WTC11 (cell line): ENCODE measurements around the gene CDX1. TPM values are rescaled to one million over a fixed set of nuclear protein-coding genes. Genes with fewer than 3 reads are reported as not detected.

Source experiments
- ATAC-seq: fragments of 200-7000 bp; cut with Tn5 transposase; 2 replicates; pipeline ENCODE4 v1.10.0; 2021; ENCODE audit warnings: mild to moderate bottlenecking, moderate library complexity
- CTCF ChIA-PET: fragments of 300-600 bp; sonication (Branson Sonifier 250); formaldehyde crosslinking; loops from one replicate; lab custom pipeline; 2021; ENCODE audit warnings: antibody characterized with exemption; lab: Charles Lee
- POLR2A ChIA-PET: fragments of 350-600 bp; sonication (Branson Sonifier 250); formaldehyde crosslinking; loops from one replicate; lab custom pipeline; 2021; ENCODE audit warnings: antibody characterized with exemption; lab: Charles Lee
- DNase-seq: peaks from one replicate; pipeline ENCODE4 v3.0.0; 2021; ENCODE audit warnings: low spot score
- H3K27ac Mint-ChIP-seq: 2 replicates; pipeline ENCODE4 v1.8.0; 2021; ENCODE audit warnings: mixed read lengths
- H3K27me3 Mint-ChIP-seq: 2 replicates; pipeline ENCODE4 v1.8.0; 2021; ENCODE audit warnings: low read depth, mild to moderate bottlenecking, moderate library complexity, mixed read lengths
- H3K36me3 Mint-ChIP-seq: 2 replicates; pipeline ENCODE4 v1.8.0; 2021; ENCODE audit warnings: mixed read lengths
- H3K4me1 Mint-ChIP-seq: 2 replicates; pipeline ENCODE4 v1.8.0; 2022; ENCODE audit warnings: mixed read lengths
- H3K4me3 Mint-ChIP-seq: 2 replicates; pipeline ENCODE4 v1.8.0; 2021; ENCODE audit warnings: mild to moderate bottlenecking, moderate library complexity, mixed read lengths
- H3K9me3 Mint-ChIP-seq: 2 replicates; pipeline ENCODE4 v1.8.0; 2021; ENCODE audit warnings: mixed read lengths
- AR ChIP-seq: fragments of 250-450 bp; sonication (Bioruptor Pico); IDR thresholded peaks from 2 replicates; pipeline ENCODE4 v1.9.0; 2021; ENCODE audit warnings: mild to moderate bottlenecking
- ATF3 ChIP-seq: sonication (generic); formaldehyde crosslinking; conservative IDR thresholded peaks from 2 replicates; pipeline ENCODE4 v1.8.1; 2022; ENCODE audit warnings: mild to moderate bottlenecking, missing genetic modification reagents
- CTCF ChIP-seq: fragments of 200-600 bp; IDR thresholded peaks from 2 replicates; pipeline ENCODE4 v1.8.0; 2022; ENCODE audit warnings: antibody characterized with exemption
- E2F4 ChIP-seq: sonication (generic); formaldehyde crosslinking; IDR thresholded peaks from 2 replicates; pipeline ENCODE4 v1.8.1; 2022; ENCODE audit warnings: low read depth, mild to moderate bottlenecking, moderate library complexity, missing genetic modification reagents, borderline replicate concordance
- ELF4 ChIP-seq: sonication (generic); formaldehyde crosslinking; IDR thresholded peaks from 2 replicates; pipeline ENCODE4 v1.8.1; 2022; ENCODE audit warnings: low read depth, mild to moderate bottlenecking, moderate library complexity, missing genetic modification reagents
- EMX1 ChIP-seq: fragments of 250-450 bp; sonication (Bioruptor Pico); IDR thresholded peaks from 2 replicates; pipeline ENCODE4 v1.8.0; 2021; ENCODE audit warnings: mild to moderate bottlenecking
- FOXJ3 ChIP-seq: sonication (generic); formaldehyde crosslinking; IDR thresholded peaks from 2 replicates; pipeline ENCODE4 v1.9.0; 2021; ENCODE audit warnings: missing genetic modification reagents, mild to moderate bottlenecking, borderline replicate concordance
- GABPB1 ChIP-seq: sonication (generic); formaldehyde crosslinking; IDR thresholded peaks from 2 replicates; pipeline ENCODE4 v1.8.1; 2023; ENCODE audit warnings: mild to moderate bottlenecking, missing genetic modification reagents
- GRHL2 ChIP-seq: fragments of 250-450 bp; sonication (Bioruptor Pico); IDR thresholded peaks from 2 replicates; pipeline ENCODE4 v1.8.0; 2022; ENCODE audit warnings: mild to moderate bottlenecking, moderate library complexity; ENCODE audit not compliant: insufficient replicate concordance, severe bottlenecking
- NR2C2 ChIP-seq: sonication (generic); formaldehyde crosslinking; IDR thresholded peaks from 2 replicates; pipeline ENCODE4 v1.8.0; 2022; ENCODE audit warnings: mild to moderate bottlenecking, missing genetic modification reagents
- SMAD4 ChIP-seq: sonication (generic); formaldehyde crosslinking; IDR thresholded peaks from 2 replicates; pipeline ENCODE4 v1.8.0; 2022; ENCODE audit warnings: mild to moderate bottlenecking, missing genetic modification reagents
- SOX15 ChIP-seq: fragments of 250-450 bp; sonication (Bioruptor Pico); IDR thresholded peaks from 2 replicates; pipeline ENCODE4 v1.9.0; 2021; ENCODE audit warnings: mild to moderate bottlenecking
- SP1 ChIP-seq: sonication (generic); formaldehyde crosslinking; conservative IDR thresholded peaks from 2 replicates; pipeline ENCODE4 v1.8.1; 2022; ENCODE audit warnings: missing genetic modification reagents
- STAT6 ChIP-seq: sonication (generic); formaldehyde crosslinking; conservative IDR thresholded peaks from 2 replicates; pipeline ENCODE4 v1.8.1; 2023; ENCODE audit warnings: mild to moderate bottlenecking, low read depth, missing genetic modification reagents, moderate library complexity
- TEAD4 ChIP-seq: sonication (generic); formaldehyde crosslinking; IDR thresholded peaks from 2 replicates; pipeline ENCODE4 v1.8.0; 2022; ENCODE audit warnings: mild to moderate bottlenecking, missing genetic modification reagents
- USF1 ChIP-seq: sonication (generic); formaldehyde crosslinking; IDR thresholded peaks from 2 replicates; pipeline ENCODE4 v1.8.0; 2022; ENCODE audit warnings: mild to moderate bottlenecking, missing genetic modification reagents
- ZNF416 ChIP-seq: fragments of 250-450 bp; sonication (Bioruptor Pico); IDR thresholded peaks from 2 replicates; pipeline ENCODE4 v1.9.0; 2021; ENCODE audit warnings: mild to moderate bottlenecking, inconsistent platforms
- ZNF512 ChIP-seq: sonication (generic); formaldehyde crosslinking; IDR thresholded peaks from 2 replicates; pipeline ENCODE4 v1.8.1; 2022; ENCODE audit warnings: missing genetic modification reagents, borderline replicate concordance
- ZSCAN18 ChIP-seq: fragments of 250-450 bp; sonication (Bioruptor Pico); IDR thresholded peaks from 2 replicates; pipeline ENCODE4 v2.1.2; 2022; ENCODE audit warnings: mild to moderate bottlenecking, moderate library complexity
- total RNA-seq: library from RNA; stranded (reverse); gene quantifications from 3 replicates; pipeline ENCODE4 v1.2.3, GENCODE V29; 2021

Gene CDX1
- total RNA-seq, 1 experiment from 2014 or later: 0.13 TPM

- no peak for TF ChIP-seq E2F4 (CRISPR knock-in tag)
These were observed 435 bp upstream of the CDX1 start (continued) for GRCh38 chr5:150166037-150166649.

GRCh38 chr5:150167512-150167850 is 903 bp downstream of the CDX1 start:
- TF ChIP-seq EMX1 (CRISPR knock-in tag) (no peak), AR (CRISPR knock-in tag) (no peak), SMAD4 (CRISPR knock-in tag) (no peak), GRHL2 (CRISPR knock-in tag) (no peak), USF1 (CRISPR knock-in tag) (no peak), ELF4 (CRISPR knock-in tag) (no peak), FOXJ3 (CRISPR knock-in tag) (no peak), GABPB1 (CRISPR knock-in tag) (no peak), ZNF512 (CRISPR knock-in tag) (no peak), ZNF416 (CRISPR knock-in tag) (no peak)
- Mint-ChIP-seq H3K4me3 (peak overlapping the region; percentile 55), H3K27ac (no peak overlapping the region), H3K36me3 (no peaks in the 10 kb centered on the region), H3K27me3 (peaks cover 93% of the 10 kb centered on the region), H3K9me3 (no peaks in the 10 kb centered on the region), H3K4me1 (peaks cover 24% of the 10 kb centered on the region)
- DNase-seq (no peak), ATAC-seq (peak; percentile 9; the same call in 1 of the 2 replicates)
- CTCF ChIA-PET: interaction anchor here (0.9 to 1.9 kb wide), 4 partner anchors 8 to 48 kb away, joined by 3 to 10 read pairs (median 6); no protein-coding TSS in a partner anchor
- POLR2A ChIA-PET: no interaction called here

- Mint-ChIP-seq H3K27ac (no peak overlapping the region), H3K4me1 (peaks cover 24% of the 10 kb centered on the region), H3K4me3 (peak overlapping the region; percentile 55), H3K27me3 (peaks cover 91% of the 10 kb centered on the region), H3K36me3 (no peaks in the 10 kb centered on the region)
- ATAC-seq (peak; percentile 38), DNase-seq (peak; percentile 47)
- POLR2A ChIA-PET: no interaction called here
- TF ChIP-seq SOX15 (CRISPR knock-in tag) (no peak), ZSCAN18 (CRISPR knock-in tag) (no peak), STAT6 (CRISPR knock-in tag) (no peak), ATF3 (CRISPR knock-in tag) (no peak), NR2C2 (CRISPR knock-in tag) (no peak), SP1 (CRISPR knock-in tag) (no peak), CTCF (peak; percentile 32; the same call in 1 of the 2 replicates), TEAD4 (CRISPR knock-in tag) (no peak)
- TF ChIP-seq, all 79 proteins: peak for 1
- no peaks in the 10 kb centered on the region for H3K9me3 Mint-ChIP-seq
- CTCF ChIA-PET: interaction anchor here (0.6 to 2.4 kb wide), 12 partner anchors 22 to 329 kb away, joined by 3 to 6 read pairs (median 4); no protein-coding TSS in a partner anchor
These were observed 1.3 kb downstream of the CDX1 start for GRCh38 chr5:150167908-150168307.
